CD4-positive, alpha-beta T cell (primary cell): ENCODE measurements around the gene NPAS3. TPM values are rescaled to one million over a fixed set of nuclear protein-coding genes. Genes with fewer than 3 reads are reported as not detected.

ENCODE experiments used
- ATAC-seq: fragments of 200-7000 bp; cut with Tn5 transposase; one replicate; pipeline ENCODE4 v1.10.0; 2022; ENCODE audit warnings: mild to moderate bottlenecking; ENCODE audit not compliant: poor library complexity
- CTCF ChIA-PET: fragments of 350-600 bp; sonication (Branson Sonifier 250); formaldehyde crosslinking; loops from one replicate; lab custom pipeline; 2021; ENCODE audit warnings: antibody characterized with exemption, inconsistent platforms; lab: Charles Lee
- POLR2A ChIA-PET: fragments of 350-600 bp; sonication (Branson Sonifier 250); formaldehyde crosslinking; loops from one replicate; lab custom pipeline; 2021; ENCODE audit warnings: antibody characterized with exemption, inconsistent platforms; lab: Charles Lee
- DNase-seq, 14 experiments: peaks; one replicate each; pipeline ENCODE4 v3.0.0-alpha.2; 2013 to 2020; ENCODE audit warnings: mixed read lengths in 2 of 14
- H3K27ac ChIP-seq, 2 donors: one replicate each; pipeline versions ENCODE4 v1.5.1 to v1.7.0; 2013; ENCODE audit warnings: low read length in 2 of 2, low read depth in 1 of 2, mild to moderate bottlenecking in 1 of 2
- H3K27me3 ChIP-seq, 2 experiments: 1 replicate in 1 of 2; 2 replicates in 1 of 2; pipeline versions ENCODE4 v1.6.1 to v1.7.0; 2013; ENCODE audit warnings: low read length in 2 of 2, control low read depth in 1 of 2, mild to moderate bottlenecking in 1 of 2, moderate library complexity in 1 of 2; ENCODE audit not compliant: insufficient read depth in 2 of 2, control insufficient read depth in 1 of 2
- H3K36me3 ChIP-seq: one replicate; pipeline ENCODE4 v1.6.1; 2013; ENCODE audit warnings: low read length, control low read depth; ENCODE audit not compliant: insufficient read depth
- H3K4me1 ChIP-seq: one replicate; pipeline ENCODE4 v1.6.1; 2013; ENCODE audit warnings: low read length, control low read depth; ENCODE audit not compliant: insufficient read depth
- H3K4me3 ChIP-seq: one replicate; pipeline ENCODE4 v1.5.1; 2013; ENCODE audit warnings: mild to moderate bottlenecking, low read length, moderate library complexity
- H3K9me3 ChIP-seq, 2 experiments: 1 replicate in 1 of 2; 2 replicates in 1 of 2; pipeline versions ENCODE4 v1.6.1 to v1.7.0; 2013; ENCODE audit warnings: low read length in 2 of 2, mild to moderate bottlenecking in 2 of 2, control low read depth in 1 of 2, moderate library complexity in 1 of 2; ENCODE audit not compliant: control insufficient read depth in 1 of 2, insufficient read depth in 1 of 2
- H3K27ac Mint-ChIP-seq: one replicate; pipeline ENCODE4 v1.8.0; 2020; ENCODE audit warnings: mixed read lengths
- H3K27me3 Mint-ChIP-seq: one replicate; pipeline ENCODE4 v1.8.0; 2021; ENCODE audit warnings: mixed read lengths
- H3K36me3 Mint-ChIP-seq: one replicate; pipeline ENCODE4 v1.8.0; 2021; ENCODE audit warnings: low read depth, mixed read lengths
- H3K4me1 Mint-ChIP-seq: one replicate; pipeline ENCODE4 v1.8.0; 2021; ENCODE audit warnings: low read depth, mixed read lengths
- H3K4me3 Mint-ChIP-seq: one replicate; pipeline ENCODE4 v1.8.0; 2020; ENCODE audit warnings: mild to moderate bottlenecking, mixed read lengths
- H3K9me3 Mint-ChIP-seq: one replicate; pipeline ENCODE4 v1.8.0; 2020; ENCODE audit warnings: mixed read lengths
- CTCF ChIP-seq: fragments of 200-600 bp; IDR thresholded peaks from one replicate; pipeline ENCODE4 v1.8.0; 2022; ENCODE audit warnings: antibody characterized with exemption, mild to moderate bottlenecking
- intact Hi-C, 2 experiments: fragments of 100-400 bp; cut with DNase I in 1 of 2; cut with micrococcal nuclease in 1 of 2; formaldehyde crosslinking; loops; one replicate each; pipeline versions ENCODE4 v1.15.1 to v1.9.0; 2023 to 2025; cut with DNase I, micrococcal nuclease
- total RNA-seq, 174 experiments: library from RNA in 2 of 174; stranded (reverse) in 2 of 174; gene quantifications; one replicate each; pipeline ENCODE4 v1.2.3 and lab custom pipeline; 2021 to 2026

Gene NPAS3
- total RNA-seq, 2 experiments from 2014 or later: not detected

GRCh38 chr14:33560718-33561431 lies 622.2 kb downstream of the NPAS3 start:
- POLR2A ChIA-PET: no interaction called here
- no peak overlapping the region for H3K27ac ChIP-seq
- no peak overlapping the region for H3K4me3 Mint-ChIP-seq
- H3K9me3 Mint-ChIP-seq: no peaks in the 10 kb centered on the region
- no peak for TF ChIP-seq CTCF
- CTCF ChIA-PET: no interaction called here
- DNase-seq (no peak), ATAC-seq (no peak)
- intact Hi-C loops: no loop called here
- no peaks in the 10 kb centered on the region for H3K36me3 ChIP-seq
- no peaks in the 10 kb centered on the region for H3K4me1 Mint-ChIP-seq
- peaks cover 0 to 6% of the 10 kb centered on the region in 2 experiments for H3K9me3 ChIP-seq
- H3K27me3 ChIP-seq: no peaks in the 10 kb centered on the region
- H3K4me3 ChIP-seq: no peak overlapping the region
- H3K27me3 Mint-ChIP-seq: no peaks in the 10 kb centered on the region
- H3K27ac Mint-ChIP-seq: no peak overlapping the region
- no peaks in the 10 kb centered on the region for H3K4me1 ChIP-seq
- H3K36me3 Mint-ChIP-seq: no peaks in the 10 kb centered on the region

GRCh38 chr14:33561488-33562175 lies 623.0 kb downstream of the NPAS3 start:
- H3K4me1 Mint-ChIP-seq: no peaks in the 10 kb centered on the region
- H3K27me3 Mint-ChIP-seq: no peaks in the 10 kb centered on the region
- no peak overlapping the region for H3K27ac ChIP-seq
- no peak for DNase-seq
- no peak overlapping the region for H3K27ac Mint-ChIP-seq
- no peaks in the 10 kb centered on the region for H3K27me3 ChIP-seq
- H3K4me3 ChIP-seq: no peak overlapping the region
- intact Hi-C loops: no loop called here
- ChIA-PET POLR2A (no interaction called here), CTCF (no interaction called here)
- H3K4me3 Mint-ChIP-seq: no peak overlapping the region
- H3K9me3 Mint-ChIP-seq: no peaks in the 10 kb centered on the region
- H3K36me3 Mint-ChIP-seq: no peaks in the 10 kb centered on the region
- ATAC-seq: no peak
- no peak for TF ChIP-seq CTCF
- no peaks in the 10 kb centered on the region for H3K4me1 ChIP-seq
- peaks cover 0 to 6% of the 10 kb centered on the region in 2 experiments for H3K9me3 ChIP-seq
- no peaks in the 10 kb centered on the region for H3K36me3 ChIP-seq

- Mint-ChIP-seq H3K27ac (no peak overlapping the region), H3K27me3 (no peaks in the 10 kb centered on the region), H3K36me3 (no peaks in the 10 kb centered on the region), H3K9me3 (no peaks in the 10 kb centered on the region), H3K4me1 (no peaks in the 10 kb centered on the region), H3K4me3 (no peak overlapping the region)
- H3K27me3 ChIP-seq: no peaks in the 10 kb centered on the region
- no peaks in the 10 kb centered on the region for H3K36me3 ChIP-seq
- TF ChIP-seq CTCF: no peak
- H3K9me3 ChIP-seq: peaks cover 0 to 6% of the 10 kb centered on the region in 2 experiments
- H3K4me1 ChIP-seq: no peaks in the 10 kb centered on the region
- intact Hi-C loops: no loop called here
- no peak for DNase-seq
- ChIA-PET CTCF (no interaction called here), POLR2A (no interaction called here)
- H3K4me3 ChIP-seq: no peak overlapping the region
- H3K27ac ChIP-seq: no peak overlapping the region
- ATAC-seq: no peak
Measured at GRCh38 chr14:33563191-33563900, 624.7 kb downstream of the NPAS3 start.
